Measurements from ENCODE around the gene PAN2.

- TF ChIP-seq CTCF (IDR thresholded peaks at IDR 0.05; ENCODE audit: insufficient read depth, low read length, poor library complexity, severe bottlenecking) (no peak), EZH2phosphoT487 (conservative IDR thresholded peaks at IDR 0.05; ENCODE audit: low read length) (no peak)
These were observed 66.2 kb downstream of the PAN2 start for GRCh38 chr12:56267443-56268071.

All from SU-DHL-6 (cell line).